Erythroblast (primary cell): Measurements from ENCODE around the gene GDF9.

Experiments used
- GATA1 ChIP-seq: IDR thresholded peaks from 2 replicates; pipeline ENCODE4 v1.6.1; 2011; ENCODE audit warnings: low read depth, mild to moderate bottlenecking, control low read depth, low read length, moderate library complexity
- POLR2A ChIP-seq: IDR thresholded peaks from 2 replicates; pipeline ENCODE4 v1.6.1; 2011; ENCODE audit warnings: mild to moderate bottlenecking, low read length

DNA sequence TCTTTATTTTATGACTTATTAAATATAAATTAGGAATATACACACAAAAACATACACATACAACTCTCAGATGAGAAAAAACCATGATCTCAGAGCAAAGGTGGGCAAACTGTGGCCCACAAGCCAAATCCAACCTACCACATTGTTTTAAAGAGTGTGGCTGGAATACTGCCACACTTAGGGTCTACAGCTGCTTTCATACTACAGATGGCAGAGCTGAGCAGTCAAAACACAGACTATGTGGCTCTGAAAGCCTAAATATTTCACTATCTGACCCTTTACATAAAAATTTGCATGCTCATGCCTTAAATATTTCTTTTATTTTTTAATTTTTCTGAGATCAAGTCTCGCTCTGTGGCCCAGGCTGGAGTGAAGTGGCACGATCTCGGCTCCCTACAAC lies 35.5 kb upstream of the GDF9 start:
- TF ChIP-seq POLR2A (no peak), GATA1 (no peak)
